Measurements from ENCODE around the gene YWHAG.
A peak's percentile ranks its signal among the peaks of the same experiment; 100 is the strongest.

YWHAG gene

GRCh38 chr7:76281006-76281705, 77.6 kb downstream of the YWHAG start:
- H3K4me1 ChIP-seq (ENCODE audit: control extremely low read depth in 1 of 4, control insufficient read depth in 4 of 4, insufficient read depth in 4 of 4, low read length in 3 of 4) = peaks cover 0 to 18% (median 15%) of the 10 kb centered on the region in 4 experiments
- ChIA-PET POLR2A (no interaction called here), CTCF (interaction anchor here (1.1 to 14.8 kb wide), 3 partner anchors 11 to 30 kb away, joined by 3 to 303 read pairs (median 4); partner anchors contain the start of gene HSPB1)
- H3K27me3 ChIP-seq (replicated peaks in 2 of 5; ENCODE audit: control insufficient read depth in 4 of 5, insufficient read depth in 5 of 5, low read length in 4 of 5) = peaks cover 0 to 62% (median 21%) of the 10 kb centered on the region in 5 experiments
- 11% methylated on average over 19 of the region's 63 CpGs for WGBS (ENCODE audit: insufficient coverage)
- no peaks in the 10 kb centered on the region for H3K36me3 ChIP-seq (ENCODE audit: control insufficient read depth in 4 of 4, insufficient read depth in 4 of 4, low read length in 3 of 4)
- no peak overlapping the region for H3K27ac ChIP-seq (ENCODE audit: insufficient read depth in 1 of 2, low read depth in 1 of 2, low read length in 2 of 2, poor library complexity in 1 of 2, severe bottlenecking in 2 of 2)
- peak overlapping the region in 4 of 7 experiments; percentile 16 to 65 (median 48) for H3K4me3 ChIP-seq (ENCODE audit: control insufficient read depth in 1 of 7, extremely low read depth in 1 of 7, insufficient read depth in 4 of 7, low read depth in 2 of 7, low read length in 6 of 7)
- no peaks in the 10 kb centered on the region for H3K9me3 ChIP-seq (ENCODE audit: control extremely low read depth in 1 of 5, control insufficient read depth in 4 of 5, insufficient read depth in 2 of 5, low read depth in 1 of 5, low read length in 4 of 5)
- DNase-seq = no peak

GRCh38 chr7:76280408-76280807, 78.4 kb downstream of the YWHAG start:
- CTCF ChIA-PET = no interaction called here
- DNase-seq = no peak
- no peak overlapping the region for H3K27ac ChIP-seq (ENCODE audit: insufficient read depth in 1 of 2, low read depth in 1 of 2, low read length in 2 of 2, poor library complexity in 1 of 2, severe bottlenecking in 2 of 2)
- POLR2A ChIA-PET = no interaction called here
- no peaks in the 10 kb centered on the region for H3K36me3 ChIP-seq (ENCODE audit: control insufficient read depth in 4 of 4, insufficient read depth in 4 of 4, low read length in 3 of 4)
- H3K27me3 ChIP-seq (replicated peaks in 2 of 5; ENCODE audit: control insufficient read depth in 4 of 5, insufficient read depth in 5 of 5, low read length in 4 of 5) = peaks cover 0 to 62% (median 21%) of the 10 kb centered on the region in 5 experiments
- H3K4me1 ChIP-seq (ENCODE audit: control extremely low read depth in 1 of 4, control insufficient read depth in 4 of 4, insufficient read depth in 4 of 4, low read length in 3 of 4) = peaks cover 0 to 18% (median 15%) of the 10 kb centered on the region in 4 experiments
- H3K4me3 ChIP-seq (ENCODE audit: control insufficient read depth in 1 of 7, extremely low read depth in 1 of 7, insufficient read depth in 4 of 7, low read depth in 2 of 7, low read length in 6 of 7) = no peak overlapping the region
- no peaks in the 10 kb centered on the region for H3K9me3 ChIP-seq (ENCODE audit: control extremely low read depth in 1 of 5, control insufficient read depth in 4 of 5, insufficient read depth in 2 of 5, low read depth in 1 of 5, low read length in 4 of 5)
- WGBS (ENCODE audit: insufficient coverage) = 38% methylated on average over 8 of the region's 25 CpGs

GRCh38 chr7:76278540-76278939, 80.3 kb downstream of the YWHAG start:
- Histone ChIP-seq H3K9me3 (ENCODE audit: control extremely low read depth in 1 of 5, control insufficient read depth in 4 of 5, insufficient read depth in 2 of 5, low read depth in 1 of 5, low read length in 4 of 5) (no peaks in the 10 kb centered on the region), H3K27ac (ENCODE audit: insufficient read depth in 1 of 2, low read depth in 1 of 2, low read length in 2 of 2, poor library complexity in 1 of 2, severe bottlenecking in 2 of 2) (no peak overlapping the region), H3K27me3 (replicated peaks in 2 of 5; ENCODE audit: control insufficient read depth in 4 of 5, insufficient read depth in 5 of 5, low read length in 4 of 5) (peaks cover 0 to 50% (median 19%) of the 10 kb centered on the region in 5 experiments), H3K4me3 (ENCODE audit: control insufficient read depth in 1 of 7, extremely low read depth in 1 of 7, insufficient read depth in 4 of 7, low read depth in 2 of 7, low read length in 6 of 7) (no peak overlapping the region), H3K36me3 (ENCODE audit: control insufficient read depth in 4 of 4, insufficient read depth in 4 of 4, low read length in 3 of 4) (no peaks in the 10 kb centered on the region), H3K4me1 (ENCODE audit: control extremely low read depth in 1 of 4, control insufficient read depth in 4 of 4, insufficient read depth in 4 of 4, low read length in 3 of 4) (peaks cover 0 to 18% (median 15%) of the 10 kb centered on the region in 4 experiments)
- no peak for DNase-seq
- ChIA-PET POLR2A (no interaction called here), CTCF (interaction anchor here (1.2 to 2.6 kb wide), 5 partner anchors 9 to 35 kb away, joined by 3 to 9 read pairs (median 3); no protein-coding TSS in a partner anchor)
- 100% methylated on average over 1 of the region's 1 CpG for WGBS (ENCODE audit: insufficient coverage)

Measured in common myeloid progenitor, CD34-positive (primary cell).